Measurements from ENCODE around the gene NPAT. TPM values are rescaled to one million over a fixed set of nuclear protein-coding genes. Genes with fewer than 3 reads are reported as not detected.
"Not testable (repeated sequence)": the region's sequence is repeated elsewhere in the genome, so short reads cannot be mapped to it uniquely, and the experiment has no call there.

The NPAT gene
- total and polyA plus RNA-seq, 7 experiments from 2014 or later = 38.4 to 89.2 (median 45.9) TPM

DNA sequence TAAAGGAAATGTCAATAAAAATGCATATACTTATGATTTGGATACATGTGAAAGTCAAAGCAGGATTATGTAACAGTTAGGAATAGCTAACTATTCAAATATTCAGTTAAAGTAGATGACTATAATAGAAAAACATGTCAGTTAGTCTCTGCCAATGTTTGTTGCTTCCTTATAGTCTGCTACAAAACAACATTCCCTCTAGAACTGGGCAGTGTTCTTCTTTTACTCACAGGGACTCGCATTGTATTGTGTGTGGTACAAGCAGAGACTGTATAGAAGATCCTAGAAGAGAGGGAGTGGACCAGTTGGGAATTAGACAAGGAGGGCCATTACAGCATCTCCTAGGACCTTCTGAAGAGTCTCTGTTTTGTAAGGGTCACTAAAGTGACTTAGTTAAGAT lies 90.4 kb downstream of the NPAT start:
- CTCF ChIA-PET = no interaction called here
- H3K9me3 ChIP-seq (ENCODE audit: control insufficient read depth in 2 of 3, low read length in 3 of 3) = no peaks in the 10 kb centered on the region
- H3K27ac ChIP-seq (ENCODE audit: low read depth, low read length) = no peak overlapping the region
- no peak overlapping the region for H3K4me3 ChIP-seq (ENCODE audit: low read length)
- no peak for ATAC-seq
- no peak for DNase-seq
- no peaks in the 10 kb centered on the region for H3K4me1 ChIP-seq (ENCODE audit: control insufficient read depth in 2 of 2, insufficient read depth in 2 of 2, low read length in 2 of 2)
- H3K36me3 ChIP-seq (ENCODE audit: control insufficient read depth in 2 of 3, insufficient read depth in 3 of 3, low read length in 3 of 3) = peaks cover 0 to 7% (median 0%) of the 10 kb centered on the region in 3 experiments
- Mint-ChIP-seq H3K4me1 (peaks cover 0 to 33% (median 9%) of the 10 kb centered on the region in 7 donors), H3K4me3 (no peak overlapping the region), H3K27me3 (no peaks in the 10 kb centered on the region), H3K36me3 (peaks cover 0 to 12% (median 8%) of the 10 kb centered on the region in 5 donors), H3K27ac (peak overlapping the region in 7 of 9 donors; percentile 10 to 79 (median 62)), H3K9me3 (peaks cover 0 to 3% (median 0%) of the 10 kb centered on the region in 11 donors)
- POLR2A ChIA-PET = interaction anchor here (0.6 kb wide), 1 partner anchor 75 kb away, joined by 3 read pairs; no protein-coding TSS in a partner anchor
- intact Hi-C loops (cut with micrococcal nuclease) = no loop called here
- no peaks in the 10 kb centered on the region for H3K27me3 ChIP-seq (ENCODE audit: control insufficient read depth in 2 of 2, insufficient read depth in 2 of 2, low read length in 2 of 2)

DNA sequence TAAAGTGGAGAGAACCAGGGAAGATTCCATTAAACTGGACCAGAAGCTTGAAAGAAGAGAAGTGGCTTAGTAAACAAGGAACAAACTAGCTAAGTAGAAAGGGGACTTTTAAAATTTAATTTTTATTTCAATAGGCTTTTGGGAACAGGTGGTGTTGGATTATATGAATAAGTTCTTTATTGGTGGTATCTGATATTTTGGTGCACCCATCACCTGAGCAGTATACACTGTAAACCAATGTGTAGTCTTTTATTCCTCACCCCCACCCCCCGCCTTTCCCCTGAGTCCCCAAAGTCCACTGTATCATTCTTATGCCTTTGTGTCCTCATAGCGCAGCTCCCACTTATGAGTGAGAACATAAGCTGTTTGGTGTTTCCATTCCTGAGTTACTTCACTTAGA lies 93.7 kb downstream of the NPAT start:
- ChIA-PET POLR2A (no interaction called here), CTCF (no interaction called here)
- Mint-ChIP-seq H3K36me3 (peaks cover 0 to 20% (median 13%) of the 10 kb centered on the region in 5 donors), H3K27ac (peak overlapping the region in 3 of 9 donors; percentile 11 to 72 (median 71)), H3K27me3 (no peaks in the 10 kb centered on the region), H3K4me1 (peaks cover 19 to 42% (median 27%) of the 10 kb centered on the region in 7 donors), H3K9me3 (peaks cover 0 to 6% (median 0%) of the 10 kb centered on the region in 11 donors), H3K4me3 (no peak overlapping the region)
- Histone ChIP-seq H3K9me3 (ENCODE audit: control insufficient read depth in 2 of 3, low read length in 3 of 3) (no peaks in the 10 kb centered on the region), H3K36me3 (ENCODE audit: control insufficient read depth in 2 of 3, insufficient read depth in 3 of 3, low read length in 3 of 3) (peaks cover 0 to 7% (median 0%) of the 10 kb centered on the region in 3 experiments), H3K4me1 (ENCODE audit: control insufficient read depth in 2 of 2, insufficient read depth in 2 of 2, low read length in 2 of 2) (peaks cover 4 to 7% of the 10 kb centered on the region in 2 donors), H3K27ac (ENCODE audit: low read depth, low read length) (no peak overlapping the region), H3K4me3 (ENCODE audit: low read length) (no peak overlapping the region), H3K27me3 (ENCODE audit: control insufficient read depth in 2 of 2, insufficient read depth in 2 of 2, low read length in 2 of 2) (no peaks in the 10 kb centered on the region)
- ATAC-seq = no peak
- no peak for DNase-seq
- intact Hi-C loops (cut with micrococcal nuclease) = loop anchor here in 1 of 2 donors (10.0 kb wide), 2 partner anchors 366 to 564 kb away; partner anchors contain the start of genes ALKBH8 and POGLUT3

DNA sequence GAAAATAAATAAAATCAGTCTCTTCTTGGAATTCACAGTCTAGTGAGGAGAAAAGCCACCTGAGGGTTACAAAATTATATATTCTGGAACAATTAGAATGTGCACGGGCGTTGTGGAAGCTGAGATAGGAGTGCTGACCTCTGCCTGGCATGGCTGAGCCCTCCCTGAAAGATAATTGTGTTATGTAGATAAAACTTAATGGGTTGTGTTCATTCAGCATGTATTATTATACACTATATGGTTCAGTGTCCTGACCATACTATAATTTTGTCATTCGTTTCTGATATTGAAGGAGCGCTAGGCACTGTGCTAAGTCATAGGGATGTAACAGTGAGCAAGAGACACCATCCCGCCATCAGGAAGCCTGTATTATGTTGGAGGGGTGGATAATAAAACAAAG lies 97.3 kb downstream of the NPAT start:
- CTCF ChIA-PET = no interaction called here
- Mint-ChIP-seq H3K9me3 (peaks cover 0 to 6% (median 0%) of the 10 kb centered on the region in 11 donors), H3K36me3 (peaks cover 0 to 23% (median 11%) of the 10 kb centered on the region in 5 donors), H3K4me3 (no peak overlapping the region), H3K27me3 (no peaks in the 10 kb centered on the region), H3K4me1 (peaks cover 38 to 62% (median 47%) of the 10 kb centered on the region in 7 donors), H3K27ac (peak overlapping the region in 5 of 9 donors; percentile 19 to 78 (median 70))
- no peak for ATAC-seq
- Histone ChIP-seq H3K36me3 (ENCODE audit: control insufficient read depth in 2 of 3, insufficient read depth in 3 of 3, low read length in 3 of 3) (no peaks in the 10 kb centered on the region), H3K27me3 (ENCODE audit: control insufficient read depth in 2 of 2, insufficient read depth in 2 of 2, low read length in 2 of 2) (no peaks in the 10 kb centered on the region), H3K4me1 (ENCODE audit: control insufficient read depth in 2 of 2, insufficient read depth in 2 of 2, low read length in 2 of 2) (peaks cover 16 to 20% of the 10 kb centered on the region in 2 donors), H3K9me3 (ENCODE audit: control insufficient read depth in 2 of 3, low read length in 3 of 3) (no peaks in the 10 kb centered on the region), H3K4me3 (ENCODE audit: low read length) (no peak overlapping the region), H3K27ac (ENCODE audit: low read depth, low read length) (no peak overlapping the region)
- intact Hi-C loops (cut with micrococcal nuclease) = loop anchor here in 1 of 2 donors (10.0 kb wide), 2 partner anchors 370 to 560 kb away; partner anchors contain the start of genes ALKBH8 and POGLUT3
- no peak for DNase-seq
- POLR2A ChIA-PET = interaction anchor here (0.7 kb wide), 1 partner anchor 9 kb away, joined by 4 read pairs; no protein-coding TSS in a partner anchor

DNA sequence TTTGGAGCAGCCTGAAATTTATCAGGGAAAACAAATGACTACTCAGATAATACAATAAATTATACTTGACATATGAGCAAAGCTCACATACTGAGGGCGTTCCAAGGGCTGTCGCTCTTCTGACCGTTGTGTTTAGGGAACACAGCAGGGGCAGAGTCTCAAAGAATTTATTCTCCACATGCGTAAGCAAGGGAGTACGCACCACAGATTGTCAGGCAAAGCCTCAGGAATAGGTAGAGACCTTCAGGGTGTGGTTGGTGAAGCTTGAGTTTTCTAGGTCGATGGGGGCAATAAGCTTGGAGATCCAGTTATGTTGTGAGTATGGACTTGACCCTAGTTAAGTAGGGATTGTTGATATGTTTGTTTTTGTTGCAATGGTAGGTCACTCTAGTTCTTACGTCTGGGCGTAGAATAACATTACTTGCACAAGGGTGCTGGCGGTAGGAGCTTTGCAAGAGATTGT lies 100.2 kb downstream of the NPAT start:
- CTCF ChIA-PET = interaction anchor here (0.6 to 0.8 kb wide), 2 partner anchors 461 to 490 kb away, joined by 3 read pairs; no protein-coding TSS in a partner anchor
- peaks cover 16 to 20% of the 10 kb centered on the region in 2 donors for H3K4me1 ChIP-seq (ENCODE audit: control insufficient read depth in 2 of 2, insufficient read depth in 2 of 2, low read length in 2 of 2)
- H3K4me3 Mint-ChIP-seq = peak overlapping the region; percentile 81 to 97 (median 94)

DNA sequence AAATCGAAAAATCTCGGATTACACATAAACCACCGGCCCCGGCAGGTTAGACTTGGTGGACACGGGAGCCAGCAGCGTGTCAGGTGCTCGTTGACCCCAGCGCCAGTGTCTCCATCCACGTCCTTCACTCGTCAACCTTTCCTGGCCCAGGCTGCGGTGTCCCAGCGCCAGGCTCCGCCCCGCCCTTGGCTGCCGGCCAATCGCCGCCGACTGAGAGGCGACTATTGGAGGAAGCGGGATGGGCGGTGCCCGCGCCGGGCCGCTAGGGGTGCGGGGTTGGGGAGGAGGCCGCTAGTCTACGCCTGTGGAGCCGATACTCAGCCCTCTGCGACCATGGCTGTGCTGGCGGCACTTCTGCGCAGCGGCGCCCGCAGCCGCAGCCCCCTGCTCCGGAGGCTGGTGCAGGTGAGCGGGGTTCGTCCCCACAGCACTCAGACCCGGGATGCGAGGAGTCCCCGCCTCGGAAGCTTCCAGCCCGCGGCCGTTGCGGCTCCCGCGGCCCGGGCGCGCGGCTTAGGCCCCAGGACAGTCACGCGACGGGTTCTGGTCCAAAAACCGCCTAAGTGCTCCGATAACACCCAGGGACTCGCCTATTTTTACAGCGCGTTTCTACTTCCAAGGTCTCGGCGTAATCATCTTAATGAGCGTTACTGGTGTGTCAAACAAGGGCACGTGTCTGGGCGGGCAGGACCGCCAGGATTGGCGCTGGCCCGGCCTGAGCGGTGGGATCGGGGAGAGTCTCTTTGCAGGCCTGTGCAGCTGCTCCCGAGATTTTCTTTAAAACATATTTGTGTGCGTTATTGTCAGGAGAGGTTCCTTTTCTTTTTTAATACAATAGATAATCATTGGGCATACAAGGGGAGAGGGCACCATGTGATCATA lies 100.9 kb downstream of the NPAT start, which contains the start of gene ACAT1:
Gene ACAT1, plus strand, starts transcription at position 294 of the 882 bp plus-strand sequence. Its CDS starts 40 bp downstream, at position 334.
- POLR2A ChIA-PET = interaction anchor here (0.6 to 1.1 kb wide), 2 partner anchors 115 to 772 kb away, joined by 3 to 5 read pairs; no protein-coding TSS in a partner anchor
- H3K9me3 Mint-ChIP-seq = peaks cover 0 to 3% (median 0%) of the 10 kb centered on the region in 11 donors
- H3K27ac Mint-ChIP-seq = peak within 1 kb of the TSS; percentile 61 to 93 (median 85)
- Histone ChIP-seq H3K27me3 (ENCODE audit: control insufficient read depth in 2 of 2, insufficient read depth in 2 of 2, low read length in 2 of 2) (no peaks in the 10 kb centered on the region), H3K9me3 (ENCODE audit: control insufficient read depth in 2 of 3, low read length in 3 of 3) (no peaks in the 10 kb centered on the region), H3K27ac (ENCODE audit: low read depth, low read length) (peak within 1 kb of the TSS; percentile 66), H3K4me1 (ENCODE audit: control insufficient read depth in 2 of 2, insufficient read depth in 2 of 2, low read length in 2 of 2) (peaks cover 16 to 20% of the 10 kb centered on the region in 2 donors), H3K36me3 (ENCODE audit: control insufficient read depth in 2 of 3, insufficient read depth in 3 of 3, low read length in 3 of 3) (no peaks in the 10 kb centered on the region), H3K4me3 (ENCODE audit: low read length) (peak within 1 kb of the TSS; percentile 88)
- ATAC-seq (peak; percentile 100), DNase-seq (peak; percentile 91 to 98 (median 94))
- H3K27me3 Mint-ChIP-seq = no peaks in the 10 kb centered on the region
- H3K4me3 Mint-ChIP-seq = peak within 1 kb of the TSS; percentile 81 to 97 (median 94)
- peaks cover 0 to 20% (median 6%) of the 10 kb centered on the region in 5 donors for H3K36me3 Mint-ChIP-seq
- peaks cover 35 to 49% (median 41%) of the 10 kb centered on the region in 7 donors for H3K4me1 Mint-ChIP-seq
- CTCF ChIA-PET = interaction anchor here (0.7 to 0.8 kb wide), 2 partner anchors 107 to 490 kb away, joined by 3 read pairs; no protein-coding TSS in a partner anchor
- intact Hi-C loops (cut with micrococcal nuclease) = loop anchor here (1.0 to 10.0 kb wide), 16 partner anchors 15 to 557 kb away; partner anchors contain the start of genes ALKBH8 (in 2 of the 2), C11orf65 (in 2 of the 2), CUL5 (in 2 of the 2) and EXPH5 (in 2 of the 2)

More for the DNA sequence above, 100.2 kb downstream of the NPAT start:
- intact Hi-C loops (cut with micrococcal nuclease) = loop anchor here (5.0 to 10.0 kb wide), 3 partner anchors 373 to 557 kb away; partner anchors contain the start of genes ALKBH8 (in 2 of the 2) and POGLUT3 (in 1 of the 2)
- peak overlapping the region; percentile 61 to 93 (median 85) for H3K27ac Mint-ChIP-seq
- no peaks in the 10 kb centered on the region for H3K27me3 ChIP-seq (ENCODE audit: control insufficient read depth in 2 of 2, insufficient read depth in 2 of 2, low read length in 2 of 2)
- no peaks in the 10 kb centered on the region for H3K9me3 ChIP-seq (ENCODE audit: control insufficient read depth in 2 of 3, low read length in 3 of 3)
- peaks cover 35 to 51% (median 43%) of the 10 kb centered on the region in 7 donors for H3K4me1 Mint-ChIP-seq
- H3K9me3 Mint-ChIP-seq = peaks cover 0 to 3% (median 0%) of the 10 kb centered on the region in 11 donors
- no peaks in the 10 kb centered on the region for H3K27me3 Mint-ChIP-seq
- peaks cover 0 to 20% (median 6%) of the 10 kb centered on the region in 5 donors for H3K36me3 Mint-ChIP-seq
- H3K27ac ChIP-seq (ENCODE audit: low read depth, low read length) = peak overlapping the region; percentile 66
- POLR2A ChIA-PET = interaction anchor here (0.6 to 1.1 kb wide), 2 partner anchors 114 to 771 kb away, joined by 3 to 5 read pairs; no protein-coding TSS in a partner anchor
- no peaks in the 10 kb centered on the region for H3K36me3 ChIP-seq (ENCODE audit: control insufficient read depth in 2 of 3, insufficient read depth in 3 of 3, low read length in 3 of 3)
- ATAC-seq = no peak
- H3K4me3 ChIP-seq (ENCODE audit: low read length) = peak overlapping the region; percentile 88
- no peak for DNase-seq

DNA sequence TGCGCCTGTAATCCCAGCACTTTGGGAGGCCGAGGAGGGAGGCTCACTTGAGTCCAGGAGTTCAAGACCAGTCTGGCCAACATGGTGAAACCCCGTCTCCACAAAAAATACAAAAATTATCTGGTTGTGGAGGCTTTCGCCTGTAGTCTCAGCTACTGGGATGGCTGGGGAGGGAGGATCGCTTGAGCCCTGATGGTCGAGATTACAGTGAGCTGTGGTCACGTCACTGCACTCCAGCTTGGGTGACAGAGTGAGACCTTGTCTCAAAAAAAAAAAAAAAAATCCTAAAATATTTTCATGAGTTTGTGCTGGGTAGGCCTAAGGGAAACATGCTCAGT lies 101.5 kb downstream of the NPAT start:
- intact Hi-C loops (cut with micrococcal nuclease) = loop anchor here (1.0 to 10.0 kb wide), 16 partner anchors 15 to 556 kb away; partner anchors contain the start of genes ALKBH8 (in 2 of the 2), C11orf65 (in 2 of the 2), CUL5 (in 2 of the 2) and EXPH5 (in 2 of the 2)

More for the DNA sequence above, 101.5 kb downstream of the NPAT start:
- not testable (repeated sequence) for H3K36me3 ChIP-seq (ENCODE audit: control insufficient read depth in 2 of 3, insufficient read depth in 3 of 3, low read length in 3 of 3); H3K27me3 ChIP-seq (ENCODE audit: control insufficient read depth in 2 of 2, insufficient read depth in 2 of 2, low read length in 2 of 2); DNase-seq; H3K9me3 Mint-ChIP-seq; H3K27me3 Mint-ChIP-seq; ATAC-seq; H3K9me3 ChIP-seq (ENCODE audit: control insufficient read depth in 2 of 3, low read length in 3 of 3)
- ChIA-PET CTCF (interaction anchor here (0.7 to 1.1 kb wide), 2 partner anchors 107 to 528 kb away, joined by 3 read pairs; no protein-coding TSS in a partner anchor), POLR2A (interaction anchor here (0.6 to 1.5 kb wide), 4 partner anchors 19 to 116 kb away, joined by 3 to 5 read pairs (median 3); no protein-coding TSS in a partner anchor)
- Mint-ChIP-seq H3K36me3 (peaks cover 0 to 18% (median 0%) of the 10 kb centered on the region in 5 donors), H3K4me1 (peaks cover 35 to 46% (median 37%) of the 10 kb centered on the region in 7 donors), H3K27ac (peak overlapping the region; percentile 60 to 85 (median 81)), H3K4me3 (peak overlapping the region; percentile 81 to 97 (median 94))
- Histone ChIP-seq H3K4me3 (ENCODE audit: low read length) (peak overlapping the region; percentile 88), H3K4me1 (ENCODE audit: control insufficient read depth in 2 of 2, insufficient read depth in 2 of 2, low read length in 2 of 2) (peaks cover 16 to 20% of the 10 kb centered on the region in 2 donors), H3K27ac (ENCODE audit: low read depth, low read length) (peak overlapping the region; percentile 66)

Data from naive thymus-derived CD4-positive, alpha-beta T cell (primary cell).